COR-L47 (cell line): ENCODE results near the gene FSTL4.

ENCODE experiments used
- DNase-seq: peaks from one replicate; lab custom pipeline; 2025; lab: John Stamatoyannopoulos, UW

FSTL4 gene

GRCh38 chr5:133259199-133259997 lies 352.9 kb downstream of the FSTL4 start:
- no peak for DNase-seq

GRCh38 chr5:133257977-133258376 lies 354.4 kb downstream of the FSTL4 start:
- DNase-seq = no peak

- peak; percentile 72 for DNase-seq
Observed at GRCh38 chr5:133256276-133256675, 356.1 kb downstream of the FSTL4 start.

DNA sequence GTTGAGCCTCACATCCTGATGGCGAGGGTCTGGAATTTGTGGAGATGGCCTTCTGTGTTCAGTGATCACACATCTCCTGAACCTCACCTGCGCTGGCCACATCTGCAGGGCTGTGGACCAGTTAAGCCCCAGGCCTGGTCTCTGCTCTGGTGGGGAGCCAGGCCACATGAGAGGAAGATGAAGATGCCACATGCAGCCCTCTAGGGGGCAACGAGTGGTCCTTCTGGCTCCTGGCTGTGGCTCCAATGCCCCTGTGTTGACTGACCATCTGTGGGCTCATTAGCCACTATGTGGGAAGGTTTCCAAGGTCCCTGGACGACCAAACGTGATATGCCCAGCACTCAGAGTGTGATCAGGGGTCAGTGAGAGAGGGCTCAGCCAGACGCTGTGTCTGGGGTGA lies 357.5 kb downstream of the FSTL4 start:
- DNase-seq = no peak

DNA sequence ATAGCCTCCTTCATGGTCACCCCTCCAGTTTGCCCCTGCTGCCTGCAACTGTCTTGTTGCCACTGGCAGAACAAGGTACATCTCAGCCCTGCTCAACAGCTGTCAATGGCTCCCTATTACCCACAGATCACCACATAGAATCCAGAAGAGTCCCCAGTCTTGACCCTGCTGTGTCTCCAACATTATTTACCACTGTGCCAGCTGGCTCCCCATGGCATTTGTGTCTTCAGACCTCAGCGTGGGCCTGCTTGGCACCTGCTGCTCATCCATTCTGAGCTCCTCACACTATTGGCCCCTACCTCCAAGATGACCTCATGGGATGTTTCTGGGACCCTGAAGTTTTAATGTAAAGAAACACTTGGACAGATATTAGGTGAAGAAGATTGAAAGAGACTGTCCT lies 358.7 kb downstream of the FSTL4 start:
- DNase-seq = no peak

DNA sequence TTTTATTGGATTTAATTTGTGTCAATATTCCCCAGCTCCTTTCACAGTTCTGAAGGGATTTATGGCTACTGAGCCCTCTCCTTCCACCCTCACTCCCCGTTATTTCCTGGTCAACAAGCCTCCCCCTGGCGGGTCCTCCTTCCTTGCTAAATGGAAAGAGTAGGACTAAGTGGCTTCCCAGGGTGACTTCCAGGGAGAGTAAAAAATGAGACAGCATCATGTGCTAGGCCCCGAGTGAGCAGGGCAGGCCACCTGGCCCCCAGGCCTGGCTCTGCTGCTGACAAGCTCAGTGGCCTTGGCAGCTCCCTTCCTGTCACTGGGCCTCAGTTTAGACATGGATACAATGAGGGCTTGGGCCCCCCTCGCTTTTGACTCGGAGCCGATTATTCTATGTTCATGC lies 359.3 kb downstream of the FSTL4 start:
- DNase-seq = no peak

- no peak for DNase-seq
Observed at GRCh38 chr5:133252133-133252480, 360.2 kb downstream of the FSTL4 start.

DNA sequence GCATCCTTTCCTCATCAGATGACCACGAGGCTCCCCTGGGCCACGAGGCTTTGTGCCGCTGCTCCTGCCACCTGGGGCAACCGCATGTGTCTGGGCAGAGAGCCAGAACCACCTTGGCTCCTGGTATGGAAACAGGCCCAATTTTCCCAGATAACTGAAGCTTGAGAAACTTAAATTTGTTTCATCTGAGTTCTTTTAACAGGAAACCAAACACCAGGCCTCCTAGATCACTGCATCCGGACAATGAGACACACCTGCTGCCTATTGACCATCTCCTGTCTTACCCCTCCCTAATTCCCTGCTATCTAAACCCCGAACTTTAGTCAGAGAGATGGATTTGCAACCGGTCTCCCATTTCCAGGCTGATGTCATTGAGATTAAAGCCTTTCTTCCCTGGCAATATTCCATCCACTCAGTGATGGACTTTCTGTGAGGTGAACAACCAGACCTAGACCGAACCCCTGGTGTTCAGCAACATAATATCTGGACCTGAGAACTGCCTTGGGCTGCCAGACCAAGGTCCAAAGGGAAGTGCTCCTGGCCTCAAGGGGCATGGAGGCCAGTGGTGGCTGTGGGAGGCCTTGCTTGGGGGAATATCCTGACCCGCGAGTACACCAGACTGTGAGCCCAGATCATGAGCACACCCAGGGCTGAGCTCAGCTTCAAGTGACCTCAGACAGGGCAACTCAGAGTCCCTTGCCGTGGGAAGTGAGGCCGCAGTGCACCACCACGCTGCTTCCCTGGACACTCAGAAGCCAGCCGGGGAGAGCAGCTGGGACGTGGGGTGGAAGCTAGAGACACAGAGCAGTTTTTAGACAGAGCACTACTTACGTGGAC lies 360.8 kb downstream of the FSTL4 start:
- DNase-seq = peak; percentile 95

DNA sequence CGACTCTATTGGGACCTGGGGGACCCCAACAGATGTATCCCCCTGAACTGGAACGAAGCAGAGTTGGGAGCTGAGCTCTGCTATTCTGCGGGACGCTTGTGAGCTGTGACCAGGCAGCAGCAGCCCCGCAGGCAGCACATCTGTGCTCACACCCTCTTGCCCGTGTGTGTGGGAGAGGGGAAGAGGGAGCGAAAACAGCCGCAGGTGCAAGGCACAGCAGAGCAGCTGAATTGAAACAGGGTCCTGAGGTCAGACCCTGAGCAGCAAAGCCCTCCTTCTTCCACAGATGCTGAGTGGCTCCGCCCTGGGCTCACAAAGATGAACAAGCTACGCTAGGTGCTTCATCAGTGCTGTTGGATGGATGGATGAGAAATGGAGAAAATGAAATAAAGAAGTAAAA lies 361.8 kb downstream of the FSTL4 start:
- DNase-seq = peak; percentile 20

DNA sequence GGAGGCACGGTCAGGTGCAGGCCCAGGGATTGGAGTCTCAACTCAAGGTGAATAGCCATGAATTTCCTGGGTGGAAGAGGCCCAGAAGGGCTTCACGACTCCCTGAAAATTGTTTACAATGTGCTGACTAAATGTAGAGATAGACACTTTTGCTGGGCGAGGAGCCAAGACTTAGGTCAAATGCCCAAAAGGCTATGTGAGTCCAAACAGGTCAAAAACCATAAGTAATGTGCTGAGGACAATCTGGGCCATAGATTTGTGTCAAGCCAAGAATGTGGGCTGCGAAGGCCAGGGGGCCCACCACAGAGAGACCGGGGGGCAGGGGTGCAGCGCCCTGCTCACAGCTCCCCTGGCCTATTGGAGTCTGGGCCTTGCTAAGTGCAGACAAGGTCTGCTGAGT lies 362.7 kb downstream of the FSTL4 start:
- no peak for DNase-seq

DNA sequence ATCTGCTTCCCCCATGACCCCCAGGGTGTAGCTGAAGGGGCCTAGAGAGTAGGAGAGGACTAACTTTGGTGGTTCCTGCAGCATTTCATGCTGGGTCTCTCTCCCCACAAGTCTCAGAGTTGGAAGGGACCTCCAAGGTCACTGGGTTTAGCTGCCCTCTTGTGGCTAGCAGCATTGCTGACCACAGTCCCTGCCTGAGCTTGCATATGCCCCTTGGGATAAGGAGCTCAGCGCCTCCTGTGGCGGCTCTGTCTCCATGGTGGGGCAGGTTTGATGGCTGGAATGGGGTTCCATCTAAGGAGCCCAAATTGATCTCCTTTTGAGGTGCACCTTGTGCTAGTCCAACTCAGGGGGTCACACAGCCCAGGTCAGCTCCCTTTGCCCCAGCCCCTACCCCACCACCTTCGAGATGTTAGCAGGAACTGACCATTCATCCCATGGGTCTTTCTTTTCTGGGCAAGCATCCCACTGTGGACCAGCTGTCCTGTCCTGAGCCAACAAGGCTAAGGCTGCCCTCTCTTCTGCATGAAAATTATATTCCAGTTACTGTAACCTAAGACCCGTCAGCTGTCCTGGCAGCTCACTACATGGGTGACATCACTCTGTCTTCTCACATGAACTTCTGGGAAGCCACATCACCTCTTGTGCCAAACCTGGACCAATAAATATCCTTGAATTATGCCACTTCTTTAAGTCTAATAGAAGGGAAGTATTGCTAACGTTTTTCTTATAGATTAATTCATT lies 364.3 kb downstream of the FSTL4 start:
- no peak for DNase-seq

DNA sequence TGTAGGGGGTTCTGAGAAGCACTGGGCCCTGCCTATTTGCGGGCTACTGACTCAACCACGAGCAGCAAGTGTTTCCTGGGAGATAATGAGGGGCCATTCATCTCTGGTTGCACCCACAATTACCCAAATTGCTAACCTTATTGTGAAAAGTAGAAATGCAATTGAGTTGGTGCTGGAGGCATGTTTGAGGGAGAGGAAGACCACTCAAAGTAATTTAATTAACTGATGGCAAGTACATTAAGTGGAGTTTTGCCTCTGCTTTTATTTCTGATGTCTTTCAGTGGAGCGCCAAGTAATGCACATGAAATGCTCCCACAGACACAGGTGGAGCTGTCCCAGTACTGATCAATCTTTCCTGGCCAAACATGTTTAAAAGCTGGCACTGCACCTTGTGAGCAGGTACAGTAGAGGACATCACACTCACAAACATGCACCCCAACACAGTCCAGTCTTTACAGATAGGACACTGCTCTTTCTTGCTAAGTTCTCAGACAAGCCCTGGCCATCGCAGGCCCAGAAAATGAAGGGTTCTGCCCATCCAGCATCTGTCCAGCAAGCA lies 365.1 kb downstream of the FSTL4 start:
- peak; percentile 77 for DNase-seq

DNA sequence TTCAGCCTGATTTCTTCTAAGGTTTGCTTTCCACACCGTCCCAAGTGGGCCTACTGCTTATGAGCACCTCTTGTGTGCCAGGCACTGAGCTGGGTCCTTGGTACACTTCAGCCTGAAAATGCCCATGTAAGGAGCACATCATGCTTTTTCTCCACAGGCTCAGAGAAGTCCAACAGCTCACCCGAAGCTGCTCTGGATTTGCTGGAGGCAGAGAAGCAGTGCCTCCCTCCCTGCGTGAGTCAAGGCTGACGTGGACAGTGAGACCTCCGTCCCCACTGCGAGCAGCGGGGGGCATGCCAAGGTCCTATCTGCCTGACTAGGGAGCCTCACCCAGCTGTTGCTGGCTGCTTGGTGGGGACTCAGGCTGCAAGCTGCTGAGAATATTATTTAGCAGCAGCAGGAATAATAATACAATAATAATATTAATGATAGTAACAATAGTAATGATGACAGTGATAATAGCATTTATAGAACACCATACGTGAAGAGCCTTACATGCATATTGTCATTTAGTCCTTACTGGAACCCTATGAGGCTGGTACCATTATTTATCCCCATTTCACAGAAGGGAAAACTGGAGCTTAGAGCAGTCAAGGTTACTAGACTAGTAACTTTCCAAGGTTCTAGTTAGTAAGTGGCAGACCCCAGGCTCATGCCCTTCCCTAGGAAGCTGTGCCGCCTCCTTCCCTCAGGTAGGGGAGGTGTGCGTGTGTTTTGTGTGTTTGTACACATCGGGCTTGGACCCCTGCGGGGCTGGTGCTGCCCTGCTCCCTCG lies 365.8 kb downstream of the FSTL4 start:
- no peak for DNase-seq

DNA sequence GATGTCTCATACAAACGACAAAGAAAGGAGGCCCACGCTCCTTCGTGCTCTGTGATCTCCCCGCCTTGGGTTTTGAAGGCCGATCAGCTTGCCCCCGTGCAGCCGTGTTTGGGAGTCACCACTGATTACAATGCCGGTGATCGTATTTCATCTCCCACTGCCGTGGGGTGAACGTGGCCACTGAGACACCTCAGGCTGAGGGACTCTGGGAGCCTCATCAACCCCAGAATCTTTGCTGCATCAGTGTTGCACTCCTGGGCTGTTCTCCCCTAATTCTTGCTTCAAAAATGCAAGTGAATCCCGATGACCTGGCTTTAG lies 366.3 kb downstream of the FSTL4 start:
- no peak for DNase-seq

GRCh38 chr5:133245191-133246052 lies 366.9 kb downstream of the FSTL4 start:
- DNase-seq = no peak

- peak; percentile 49 for DNase-seq
Observed at GRCh38 chr5:133244242-133244641, 368.1 kb downstream of the FSTL4 start.

DNA sequence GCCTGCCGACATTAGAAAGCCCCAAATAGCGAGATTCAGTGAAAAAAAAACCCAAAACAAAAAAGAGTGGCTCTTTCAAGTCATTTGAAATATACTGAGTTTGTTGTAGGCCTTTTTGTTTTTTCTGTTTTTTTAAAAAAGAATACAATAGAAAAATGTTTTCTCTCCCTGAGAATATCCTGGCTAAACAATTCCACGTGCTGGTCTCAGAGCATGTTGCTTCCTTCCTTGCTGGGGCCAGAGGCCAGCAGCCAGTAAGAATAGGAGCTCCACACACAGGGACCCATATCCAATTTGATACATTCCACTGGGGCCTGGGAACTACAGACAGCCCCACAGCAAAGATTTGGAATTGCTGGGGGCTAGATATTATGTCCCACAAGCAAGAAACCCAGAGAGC lies 369.1 kb downstream of the FSTL4 start:
- no peak for DNase-seq

DNA sequence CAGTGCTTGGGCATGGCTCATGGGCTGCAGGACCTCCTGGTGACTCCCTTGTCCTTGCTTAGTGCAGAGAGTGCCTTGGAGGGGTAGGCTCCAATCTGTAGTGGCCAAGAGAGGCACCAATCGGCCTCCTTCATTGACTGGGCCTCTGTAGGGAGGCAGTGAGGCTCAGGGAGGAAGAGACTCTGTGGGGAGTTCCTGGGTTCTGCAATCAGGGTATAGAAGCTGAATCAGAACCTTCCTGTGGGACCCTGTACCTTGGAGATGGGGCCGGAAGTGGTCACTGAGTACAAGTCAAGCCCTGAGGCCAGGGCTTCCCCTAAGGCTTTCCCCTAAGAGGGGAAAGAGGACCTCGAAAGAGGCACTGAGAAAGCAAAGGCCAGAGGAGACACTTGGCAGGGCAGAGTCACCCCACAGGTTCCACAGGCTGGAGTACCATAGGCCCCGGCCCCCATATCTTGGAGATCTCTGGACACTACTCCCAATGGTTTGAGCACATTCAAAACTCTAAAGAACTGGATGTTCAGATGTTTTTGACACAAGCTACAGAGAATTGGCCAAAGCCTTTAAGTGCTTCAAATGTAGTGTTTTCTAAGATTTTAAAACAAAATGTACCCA lies 370.0 kb downstream of the FSTL4 start:
- no peak for DNase-seq

DNA sequence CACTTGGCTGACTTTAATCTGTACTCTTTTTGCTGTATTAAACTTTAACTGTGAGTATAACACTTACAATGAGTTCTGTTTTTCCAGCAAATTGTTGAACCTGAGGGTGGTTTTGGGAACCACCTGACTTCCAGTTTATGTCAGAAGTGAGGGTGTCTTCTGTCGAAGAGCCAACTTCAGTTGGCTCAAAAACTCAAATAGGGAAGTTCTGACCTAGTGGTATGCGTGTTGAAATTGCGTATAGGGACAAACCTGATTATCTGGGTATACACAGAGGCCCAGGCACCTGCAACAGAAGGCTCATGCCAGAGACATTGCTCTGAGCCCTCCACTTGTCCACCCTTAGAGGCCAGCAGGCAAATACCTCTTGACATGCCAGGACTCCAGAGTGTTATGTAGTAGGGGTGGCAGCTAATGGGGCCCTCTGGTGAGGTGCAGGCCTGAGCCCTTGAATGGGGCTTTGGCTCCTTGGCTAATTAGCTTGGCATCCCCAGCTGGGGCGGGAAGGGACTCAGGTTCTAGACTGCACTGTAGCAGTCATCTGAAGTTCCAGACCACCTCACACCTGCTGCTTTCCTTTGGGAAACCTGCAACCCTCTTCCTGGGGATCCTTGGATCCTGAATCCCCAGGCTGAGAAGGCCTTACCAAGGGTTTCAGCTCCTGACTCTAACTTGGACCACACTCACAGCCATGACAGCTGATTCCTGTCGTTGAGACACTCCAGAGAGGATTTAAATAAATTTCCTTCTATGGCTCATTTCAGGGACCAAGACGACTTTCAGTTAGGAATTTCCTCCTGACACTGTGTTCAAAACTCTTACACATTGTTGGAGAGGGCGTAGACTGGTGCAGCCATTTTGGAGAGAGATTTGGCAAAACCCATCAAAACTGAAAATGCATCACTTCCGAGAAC lies 370.9 kb downstream of the FSTL4 start:
- no peak for DNase-seq
